ENCODE results near the gene DYSF.

GRCh38 chr2:71563872-71564271, 110.5 kb downstream of the DYSF start:
- TF ChIP-seq REST (IDR thresholded peaks at IDR 0.05; ENCODE audit: insufficient read depth in 1 of 2, low read depth in 2 of 2, low read length in 2 of 2) (no peak), TAF1 (IDR thresholded peaks at IDR 0.05; ENCODE audit: borderline replicate concordance, insufficient read depth, low read length) (no peak), POLR2AphosphoS5 (IDR thresholded peaks at IDR 0.05; ENCODE audit: low read depth, low read length) (no peak), SIN3A (IDR thresholded peaks at IDR 0.05; ENCODE audit: borderline replicate concordance, insufficient read depth, low read length) (no peak)

Data from PFSK-1 (cell line).